Kidney (tissue), 14 donors: ENCODE data around the gene CAMTA1. TPM values are rescaled to one million over a fixed set of nuclear protein-coding genes. Genes with fewer than 3 reads are reported as not detected.
A peak's percentile ranks its signal among the peaks of the same experiment; 100 is the strongest.

Experiments used
- DNase-seq, 5 donors: peaks; one replicate each; pipeline ENCODE4 v3.0.0-alpha.2; 2013 to 2020
- FAIRE-seq: peaks from 2 replicates; lab custom pipeline; 2012; peaks lifted over from hg19 to GRCh38; lab: Jason Lieb, UNC
- H3K27ac ChIP-seq, 2 donors: one replicate each; pipeline ENCODE4 v1.7.0; 2013; ENCODE audit warnings: low read depth in 2 of 2, low read length in 2 of 2, inconsistent platforms in 1 of 2
- H3K27me3 ChIP-seq: one replicate; pipeline ENCODE4 v1.7.1; 2013; ENCODE audit warnings: low read length, inconsistent platforms; ENCODE audit not compliant: control insufficient read depth, insufficient read depth
- H3K36me3 ChIP-seq, 3 donors: one replicate each; pipeline versions ENCODE4 v1.7.0 to v1.7.1; 2013; ENCODE audit warnings: low read length in 3 of 3, control low read depth in 1 of 3, inconsistent platforms in 1 of 3; ENCODE audit not compliant: insufficient read depth in 3 of 3, control insufficient read depth in 2 of 3
- H3K4me1 ChIP-seq, 3 donors: one replicate each; pipeline versions ENCODE4 v1.7.0 to v1.7.1; 2013; ENCODE audit warnings: low read length in 3 of 3, inconsistent platforms in 1 of 3, low read depth in 1 of 3; ENCODE audit not compliant: control insufficient read depth in 2 of 3, insufficient read depth in 2 of 3
- H3K4me3 ChIP-seq, 3 donors: one replicate each; pipeline versions ENCODE4 v1.7.0 to v1.8.1; 2013; ENCODE audit warnings: low read length in 3 of 3, control low read depth in 1 of 3, inconsistent platforms in 1 of 3
- H3K9ac ChIP-seq, 3 donors: one replicate each; pipeline versions ENCODE4 v1.7.0 to v1.7.1; 2013; ENCODE audit warnings: low read length in 3 of 3, control low read depth in 1 of 3, inconsistent platforms in 1 of 3
- H3K9me3 ChIP-seq, 3 donors: one replicate each; pipeline versions ENCODE4 v1.7.0 to v1.7.1; 2013; ENCODE audit warnings: low read length in 3 of 3, control low read depth in 1 of 3, inconsistent platforms in 1 of 3; ENCODE audit not compliant: control insufficient read depth in 2 of 3, insufficient read depth in 1 of 3
- intact Hi-C: fragments of 100-400 bp; cut with DNase I; formaldehyde crosslinking; loops from one replicate; pipeline ENCODE4 v1.11.1; 2022
- polyA plus RNA-seq: library from polyadenylated mRNA; stranded (reverse); fragments of 350-450 nt; fragmentation: Illumina TruSeq; extraction: RNeasy Lipid Tissue Mini Kit (QIAGEN cat#74804); gene quantifications from one replicate; pipeline ENCODE4 v1.2.3, GENCODE V29; 2014; ENCODE audit warnings: low read depth, low replicate concordance; ENCODE audit not compliant: insufficient read depth
- total RNA-seq: library from RNA; stranded (reverse); fragmentation: NEBNext Ultra II Directional; extraction: Animal tissue kit (Norgen Biotek cat#: 25700); gene quantifications from one replicate; pipeline ENCODE4 v1.2.1, GENCODE V29; 2021
- TF ChIP-seq, protein P1 (sequence below): IDR thresholded peaks from 3 replicates; pipeline ENCODE4 v1.5.1; 2012; ENCODE audit warnings: mild to moderate bottlenecking, moderate library complexity, borderline replicate concordance; ENCODE audit not compliant: insufficient read depth; ENCODE audit errors: extremely low read depth
- donor health status: control.
- donor health status: control.
- donor health status: control.
- donor health status: control.
- donor health status: control.
- donor health status: DM: yes; HTN: yes; CAD: no.
- donor health status: Normal renal cell carcinoma (clear cell type).

The CAMTA1 gene
- total and polyA plus RNA-seq, 2 donors from 2014 or later = 79.0 to 170 TPM

- DNase-seq (peak in 2 of 5 donors; percentile 3 to 39), FAIRE-seq (no peak)
- intact Hi-C loops = no loop called here
- Histone ChIP-seq H3K27me3 (no peaks in the 10 kb centered on the region), H3K9me3 (no peaks in the 10 kb centered on the region), H3K27ac (no peak overlapping the region), H3K9ac (no peak overlapping the region), H3K4me3 (no peak overlapping the region), H3K4me1 (no peaks in the 10 kb centered on the region), H3K36me3 (no peaks in the 10 kb centered on the region)
- TF ChIP-seq, protein P1, sequence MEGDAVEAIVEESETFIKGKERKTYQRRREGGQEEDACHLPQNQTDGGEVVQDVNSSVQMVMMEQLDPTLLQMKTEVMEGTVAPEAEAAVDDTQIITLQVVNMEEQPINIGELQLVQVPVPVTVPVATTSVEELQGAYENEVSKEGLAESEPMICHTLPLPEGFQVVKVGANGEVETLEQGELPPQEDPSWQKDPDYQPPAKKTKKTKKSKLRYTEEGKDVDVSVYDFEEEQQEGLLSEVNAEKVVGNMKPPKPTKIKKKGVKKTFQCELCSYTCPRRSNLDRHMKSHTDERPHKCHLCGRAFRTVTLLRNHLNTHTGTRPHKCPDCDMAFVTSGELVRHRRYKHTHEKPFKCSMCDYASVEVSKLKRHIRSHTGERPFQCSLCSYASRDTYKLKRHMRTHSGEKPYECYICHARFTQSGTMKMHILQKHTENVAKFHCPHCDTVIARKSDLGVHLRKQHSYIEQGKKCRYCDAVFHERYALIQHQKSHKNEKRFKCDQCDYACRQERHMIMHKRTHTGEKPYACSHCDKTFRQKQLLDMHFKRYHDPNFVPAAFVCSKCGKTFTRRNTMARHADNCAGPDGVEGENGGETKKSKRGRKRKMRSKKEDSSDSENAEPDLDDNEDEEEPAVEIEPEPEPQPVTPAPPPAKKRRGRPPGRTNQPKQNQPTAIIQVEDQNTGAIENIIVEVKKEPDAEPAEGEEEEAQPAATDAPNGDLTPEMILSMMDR = no peak
Observed at GRCh38 chr1:7420098-7420445, 634.8 kb downstream of the CAMTA1 start.

GRCh38 chr1:7420470-7421100, 635.3 kb downstream of the CAMTA1 start:
- DNase-seq (peak in 3 of 5 donors; percentile 8 to 35 (median 15)), FAIRE-seq (no peak)
- H3K9ac ChIP-seq = no peak overlapping the region
- no peaks in the 10 kb centered on the region for H3K4me1 ChIP-seq
- no peaks in the 10 kb centered on the region for H3K27me3 ChIP-seq
- intact Hi-C loops = no loop called here
- TF ChIP-seq, protein P1 = no peak
- H3K4me3 ChIP-seq = no peak overlapping the region
- no peaks in the 10 kb centered on the region for H3K36me3 ChIP-seq
- no peaks in the 10 kb centered on the region for H3K9me3 ChIP-seq
- H3K27ac ChIP-seq = no peak overlapping the region

DNA sequence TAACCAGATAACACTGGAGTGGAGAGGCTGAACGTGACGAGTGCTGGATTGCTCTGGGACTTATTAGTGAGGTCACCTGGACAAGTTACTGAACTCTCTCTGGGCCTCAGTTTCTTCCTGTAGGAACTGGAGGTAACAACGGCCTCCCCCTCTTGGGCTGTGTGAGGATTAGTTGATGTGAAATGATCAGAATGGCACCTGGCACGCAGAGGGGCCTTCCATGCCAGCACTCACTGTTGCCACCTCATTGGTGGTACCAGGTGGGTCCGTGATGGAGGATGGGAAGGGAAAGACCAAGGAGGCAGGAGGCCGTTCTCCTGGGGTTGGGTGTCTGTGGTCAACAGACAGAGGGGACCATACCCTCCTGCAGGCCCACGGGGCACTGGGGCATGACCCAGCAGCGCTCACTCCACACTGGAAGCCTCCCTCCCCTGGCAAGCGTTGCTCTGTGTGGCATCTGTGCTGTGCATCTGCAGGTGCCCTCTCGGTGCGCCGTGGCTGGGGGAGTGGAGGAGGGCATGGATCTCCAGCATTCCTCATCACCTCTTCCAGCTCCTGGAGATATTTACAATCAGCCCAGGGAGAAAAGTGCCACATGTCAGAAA, 636.3 kb downstream of the CAMTA1 start:
- Histone ChIP-seq H3K36me3 (no peaks in the 10 kb centered on the region), H3K9ac (no peak overlapping the region), H3K4me1 (no peaks in the 10 kb centered on the region), H3K4me3 (no peak overlapping the region), H3K27ac (no peak overlapping the region), H3K9me3 (no peaks in the 10 kb centered on the region), H3K27me3 (no peaks in the 10 kb centered on the region)
- DNase-seq = peak in 2 of 5 donors; percentile 10 to 30
- intact Hi-C loops = no loop called here
- FAIRE-seq = no peak
- TF ChIP-seq, protein P1 = no peak
